Right lobe of liver (tissue), 6 donors: ENCODE data around the gene MAP3K5. TPM values are rescaled to one million over a fixed set of nuclear protein-coding genes. Genes with fewer than 3 reads are reported as not detected.

ENCODE experiments used
- ATAC-seq, 4 donors: fragments of 200-7000 bp; cut with Tn5 transposase; one replicate each; pipeline ENCODE4 v1.9.1; 2020; ENCODE audit warnings: mild to moderate bottlenecking in 4 of 4, moderate library complexity in 4 of 4
- DNase-seq, 3 donors: peaks; one replicate each; pipeline ENCODE4 v3.0.0-alpha.2; 2020
- H3K27ac ChIP-seq, 3 donors: fragments of 200-600 bp; one replicate each; pipeline ENCODE4 v1.8.0; 2022
- H3K27me3 ChIP-seq, 2 donors: fragments of 200-600 bp; one replicate each; pipeline ENCODE4 v1.8.0; 2022
- H3K36me3 ChIP-seq, 4 donors: fragments of 200-600 bp; sonication (generic) in 1 of 4; one replicate each; pipeline versions ENCODE4 v1.5.1 to v1.8.0; 2017 to 2022; ENCODE audit warnings: control low read depth in 1 of 4
- H3K4me1 ChIP-seq, 4 donors: fragments of 200-600 bp; sonication (generic) in 1 of 4; one replicate each; pipeline versions ENCODE4 v1.5.1 to v1.8.0; 2017 to 2022; ENCODE audit warnings: control low read depth in 1 of 4
- H3K4me3 ChIP-seq, 3 donors: fragments of 200-600 bp; one replicate each; pipeline ENCODE4 v1.8.0; 2022
- H3K9me3 ChIP-seq, 4 donors: fragments of 200-600 bp; sonication (generic) in 1 of 4; one replicate each; pipeline versions ENCODE4 v1.5.1 to v1.8.0; 2017 to 2022; ENCODE audit warnings: control low read depth in 1 of 4
- POLR2A ChIP-seq: fragments of 450-650 bp; IDR thresholded peaks from one replicate; pipeline ENCODE4 v1.6.1; 2017; ENCODE audit warnings: antibody characterized with exemption, mild to moderate bottlenecking
- WGBS: methylation state at CpG from one replicate; pipeline ENCODE4 v1.1.6; 2018; ENCODE audit warnings: low coverage, low lambda C conversion rate; ENCODE audit not compliant: insufficient coverage; ENCODE audit errors: missing lambda C conversion rate; 5-methylcytosine and 5-hydroxymethylcytosine counted together
- intact Hi-C, 2 donors: fragments of 100-400 bp; cut with DNase I; formaldehyde crosslinking; loops; one replicate each; pipeline versions ENCODE4 v1.11.2 to v1.14.1; 2022
- total RNA-seq, 6 experiments: library from RNA; depleted of rRNA in 2 of 6; stranded (reverse); fragments of >200 nt in 2 of 6; fragmentation: NEBNext Ultra II Directional in 3 of 6; extraction: Animal tissue kit (Norgen Biotek cat#: 25700) in 3 of 6; gene quantifications; one replicate each; pipeline versions ENCODE4 v1.1.0 to v1.2.4, GENCODE V29; 2016 to 2023
- TF ChIP-seq, protein P1 (sequence below), 4 donors: fragments of 200-600 bp in 3 of 4; fragments of 450-650 bp in 1 of 4; IDR thresholded peaks; one replicate each; pipeline versions ENCODE4 v1.5.1 to v1.8.0; 2016 to 2022; ENCODE audit warnings: antibody characterized with exemption in 4 of 4, mild to moderate bottlenecking in 2 of 4
- donor health status: DM: no; HTN: yes; CAD: no.
- donor health status: DM: no; HTN: no; CAD: no.
- donor health status: DM: no; HTN: no; CAD: no.
- donor health status: DM: no; HTN: yes; CAD: no.
- donor health status: DM: no; HTN: yes; CAD: no.

Gene MAP3K5
- total RNA-seq, 6 experiments from 2014 or later: 5.0 to 10.4 (median 6.9) TPM

DNA sequence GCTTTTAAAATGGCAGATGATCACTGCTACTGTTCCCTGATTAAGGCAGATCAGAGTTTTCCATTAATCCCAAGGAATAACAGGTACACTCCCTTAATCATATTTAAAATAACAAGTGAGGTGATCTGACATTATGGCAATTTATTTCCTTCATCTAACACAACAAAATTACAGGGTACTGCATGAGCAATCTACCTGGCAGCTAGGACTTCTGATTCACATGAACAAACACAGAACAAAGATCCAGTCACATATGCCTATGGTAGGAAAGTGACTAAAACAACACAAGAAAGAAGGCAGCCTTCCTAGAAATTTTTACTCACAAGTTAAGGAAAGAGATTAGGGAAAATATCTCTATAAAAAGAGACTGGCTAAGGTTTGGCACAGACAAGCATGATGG is 275.3 kb downstream of the MAP3K5 start:
- intact Hi-C loops: no loop called here
- no peaks in the 10 kb centered on the region for H3K9me3 ChIP-seq
- peak overlapping the region in 1 of 3 donors; percentile 13 for H3K27ac ChIP-seq
- peak in 2 of 4 donors; percentile 25 to 85 for ATAC-seq
- H3K4me1 ChIP-seq: peaks cover 0 to 15% (median 5%) of the 10 kb centered on the region in 4 donors
- H3K36me3 ChIP-seq: no peaks in the 10 kb centered on the region
- DNase-seq: no peak
- no peaks in the 10 kb centered on the region for H3K27me3 ChIP-seq
- no peak for TF ChIP-seq POLR2A
- TF ChIP-seq, protein P1, sequence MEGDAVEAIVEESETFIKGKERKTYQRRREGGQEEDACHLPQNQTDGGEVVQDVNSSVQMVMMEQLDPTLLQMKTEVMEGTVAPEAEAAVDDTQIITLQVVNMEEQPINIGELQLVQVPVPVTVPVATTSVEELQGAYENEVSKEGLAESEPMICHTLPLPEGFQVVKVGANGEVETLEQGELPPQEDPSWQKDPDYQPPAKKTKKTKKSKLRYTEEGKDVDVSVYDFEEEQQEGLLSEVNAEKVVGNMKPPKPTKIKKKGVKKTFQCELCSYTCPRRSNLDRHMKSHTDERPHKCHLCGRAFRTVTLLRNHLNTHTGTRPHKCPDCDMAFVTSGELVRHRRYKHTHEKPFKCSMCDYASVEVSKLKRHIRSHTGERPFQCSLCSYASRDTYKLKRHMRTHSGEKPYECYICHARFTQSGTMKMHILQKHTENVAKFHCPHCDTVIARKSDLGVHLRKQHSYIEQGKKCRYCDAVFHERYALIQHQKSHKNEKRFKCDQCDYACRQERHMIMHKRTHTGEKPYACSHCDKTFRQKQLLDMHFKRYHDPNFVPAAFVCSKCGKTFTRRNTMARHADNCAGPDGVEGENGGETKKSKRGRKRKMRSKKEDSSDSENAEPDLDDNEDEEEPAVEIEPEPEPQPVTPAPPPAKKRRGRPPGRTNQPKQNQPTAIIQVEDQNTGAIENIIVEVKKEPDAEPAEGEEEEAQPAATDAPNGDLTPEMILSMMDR (IDR thresholded peaks at IDR 0.05): no peak
- H3K4me3 ChIP-seq: no peak overlapping the region

GRCh38 chr6:136514591-136514990 is 277.7 kb downstream of the MAP3K5 start:
- no peak overlapping the region for H3K27ac ChIP-seq
- ATAC-seq: no peak
- no peak for DNase-seq
- H3K9me3 ChIP-seq: no peaks in the 10 kb centered on the region
- H3K4me1 ChIP-seq: peaks cover 0 to 36% (median 13%) of the 10 kb centered on the region in 4 donors
- intact Hi-C loops: no loop called here
- WGBS: 88% methylated on average over 3 of the region's 4 CpGs
- no peak overlapping the region for H3K4me3 ChIP-seq
- TF ChIP-seq, protein P1 (IDR thresholded peaks at IDR 0.05): no peak
- TF ChIP-seq POLR2A: no peak
- H3K27me3 ChIP-seq: no peaks in the 10 kb centered on the region
- H3K36me3 ChIP-seq: no peaks in the 10 kb centered on the region

DNA sequence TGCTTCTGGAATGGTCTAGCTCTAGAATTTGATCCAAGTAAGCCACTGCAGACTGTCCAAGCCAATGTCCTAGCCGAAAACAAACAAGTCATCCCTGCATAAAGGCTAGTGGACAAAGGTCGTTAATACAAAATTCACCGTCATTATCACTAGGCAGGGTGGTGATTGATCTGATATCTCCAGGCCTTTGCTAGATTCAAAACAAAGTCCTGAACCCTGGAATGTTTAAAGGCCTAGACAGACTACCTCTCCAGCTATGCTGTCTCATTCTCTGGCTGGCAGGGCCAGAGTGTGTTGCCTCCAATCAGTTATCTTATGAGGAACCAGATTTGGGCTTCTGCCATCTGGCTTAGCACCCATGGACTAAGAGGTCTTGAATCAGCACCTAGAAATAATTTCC is 280.4 kb downstream of the MAP3K5 start:
- no peaks in the 10 kb centered on the region for H3K36me3 ChIP-seq
- peaks cover 0 to 42% (median 20%) of the 10 kb centered on the region in 4 donors for H3K4me1 ChIP-seq
- intact Hi-C loops: no loop called here
- TF ChIP-seq, protein P1 (IDR thresholded peaks at IDR 0.05): no peak
- peak; percentile 23 for TF ChIP-seq POLR2A
- 35% methylated on average over 2 of the region's 3 CpGs for WGBS
- H3K27me3 ChIP-seq: no peaks in the 10 kb centered on the region
- DNase-seq: peak; percentile 61 to 88 (median 80)
- H3K27ac ChIP-seq: peak overlapping the region; percentile 59 to 92 (median 88)
- ATAC-seq: peak; percentile 84 to 96 (median 90)
- no peaks in the 10 kb centered on the region for H3K9me3 ChIP-seq
- no peak overlapping the region for H3K4me3 ChIP-seq

- Histone ChIP-seq H3K4me3 (no peak overlapping the region), H3K36me3 (no peaks in the 10 kb centered on the region), H3K27me3 (no peaks in the 10 kb centered on the region), H3K9me3 (no peaks in the 10 kb centered on the region), H3K27ac (peak overlapping the region; percentile 59 to 92 (median 88)), H3K4me1 (peaks cover 0 to 46% (median 21%) of the 10 kb centered on the region in 4 donors)
- 25% methylated on average over 1 of the region's 1 CpG for WGBS
- ATAC-seq (peak; percentile 35 to 69 (median 62)), DNase-seq (no peak)
- intact Hi-C loops: no loop called here
- TF ChIP-seq POLR2A: no peak
- TF ChIP-seq, protein P1 (IDR thresholded peaks at IDR 0.05): no peak
Measured at GRCh38 chr6:136511397-136511796, 280.9 kb downstream of the MAP3K5 start.

- Histone ChIP-seq H3K4me1 (peaks cover 0 to 49% (median 22%) of the 10 kb centered on the region in 4 donors), H3K9me3 (no peaks in the 10 kb centered on the region), H3K36me3 (no peaks in the 10 kb centered on the region), H3K27me3 (no peaks in the 10 kb centered on the region), H3K4me3 (no peak overlapping the region), H3K27ac (peak overlapping the region; percentile 59 to 92 (median 88))
- 70% methylated on average over 4 of the region's 4 CpGs for whole genome bisulfite sequencing
- peak in 3 of 4 donors; percentile 16 to 46 (median 33) for ATAC-seq
- TF ChIP-seq, protein P1 (IDR thresholded peaks at IDR 0.05): no peak
- no peak for TF ChIP-seq POLR2A
- no peak for DNase-seq
- intact Hi-C loops: no loop called here
Measured at GRCh38 chr6:136510782-136511181, 281.5 kb downstream of the MAP3K5 start.
